ENCODE results near the gene SPAG8.

Gene SPAG8

DNA sequence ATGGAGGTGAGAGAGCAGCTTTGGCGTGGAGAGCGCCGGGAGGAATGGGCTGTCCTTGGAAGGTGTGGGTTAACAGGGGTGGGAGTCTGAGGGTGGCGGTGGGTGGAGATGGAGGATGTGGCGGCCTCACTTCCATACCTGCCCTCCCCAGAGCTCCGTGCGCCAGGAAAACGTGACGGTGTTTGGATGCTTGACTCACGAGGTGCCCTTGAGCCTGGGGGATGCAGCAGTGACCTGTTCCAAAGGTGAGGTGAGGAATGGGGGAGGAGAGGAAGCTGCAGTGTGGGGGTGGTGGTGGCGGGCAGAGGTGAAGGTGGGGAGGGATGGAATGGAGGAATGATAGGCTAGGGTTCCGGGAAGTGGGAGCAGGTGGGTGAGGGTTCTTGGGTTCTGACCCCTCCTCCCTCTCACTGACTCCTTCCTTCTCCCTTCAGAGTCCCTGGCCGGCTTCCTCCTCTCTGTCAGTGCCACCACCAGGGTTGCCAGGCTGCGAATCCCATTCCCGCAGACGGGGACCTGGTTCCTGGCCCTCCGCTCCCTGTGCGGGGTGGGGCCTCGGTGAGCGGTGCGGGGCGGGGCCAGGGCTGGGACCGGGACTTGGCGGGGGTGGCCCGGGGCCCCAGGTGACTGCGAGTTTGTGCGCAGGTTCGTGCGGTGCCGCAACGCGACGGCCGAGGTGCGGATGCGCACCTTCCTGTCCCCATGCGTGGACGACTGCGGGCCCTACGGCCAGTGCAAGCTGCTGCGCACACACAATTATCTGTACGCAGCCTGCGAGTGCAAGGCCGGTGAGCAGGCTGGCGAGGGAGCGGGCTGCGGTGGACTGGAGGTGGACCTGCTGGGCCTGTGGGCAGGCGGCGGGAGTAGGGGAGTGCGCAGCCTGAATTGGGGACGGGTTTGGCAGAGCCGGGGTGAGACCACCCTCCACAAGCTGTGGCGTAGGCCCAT is 34.0 kb upstream of the SPAG8 start:
- no peak overlapping the region for H3K9ac ChIP-seq
- no peak overlapping the region for H3K4me2 ChIP-seq
- H2AFZ ChIP-seq (ENCODE audit: low read depth), result no peak overlapping the region
- no peaks in the 10 kb centered on the region for H3K27me3 ChIP-seq (ENCODE audit: insufficient read depth, low read depth)
- TF ChIP-seq, protein P1, sequence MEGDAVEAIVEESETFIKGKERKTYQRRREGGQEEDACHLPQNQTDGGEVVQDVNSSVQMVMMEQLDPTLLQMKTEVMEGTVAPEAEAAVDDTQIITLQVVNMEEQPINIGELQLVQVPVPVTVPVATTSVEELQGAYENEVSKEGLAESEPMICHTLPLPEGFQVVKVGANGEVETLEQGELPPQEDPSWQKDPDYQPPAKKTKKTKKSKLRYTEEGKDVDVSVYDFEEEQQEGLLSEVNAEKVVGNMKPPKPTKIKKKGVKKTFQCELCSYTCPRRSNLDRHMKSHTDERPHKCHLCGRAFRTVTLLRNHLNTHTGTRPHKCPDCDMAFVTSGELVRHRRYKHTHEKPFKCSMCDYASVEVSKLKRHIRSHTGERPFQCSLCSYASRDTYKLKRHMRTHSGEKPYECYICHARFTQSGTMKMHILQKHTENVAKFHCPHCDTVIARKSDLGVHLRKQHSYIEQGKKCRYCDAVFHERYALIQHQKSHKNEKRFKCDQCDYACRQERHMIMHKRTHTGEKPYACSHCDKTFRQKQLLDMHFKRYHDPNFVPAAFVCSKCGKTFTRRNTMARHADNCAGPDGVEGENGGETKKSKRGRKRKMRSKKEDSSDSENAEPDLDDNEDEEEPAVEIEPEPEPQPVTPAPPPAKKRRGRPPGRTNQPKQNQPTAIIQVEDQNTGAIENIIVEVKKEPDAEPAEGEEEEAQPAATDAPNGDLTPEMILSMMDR (conservative IDR thresholded peaks at IDR 0.05; ENCODE audit: low read depth, low read length), result no peak
- H3K36me3 ChIP-seq (ENCODE audit: insufficient read depth), result no peaks in the 10 kb centered on the region
- H3K79me2 ChIP-seq (ENCODE audit: insufficient read depth, low read depth), result no peaks in the 10 kb centered on the region
- no peaks in the 10 kb centered on the region for H4K20me1 ChIP-seq (ENCODE audit: insufficient read depth)
- H3K4me3 ChIP-seq (IDR thresholded peaks at IDR 0.05; ENCODE audit: insufficient read depth, low read depth, low read length), result no peak overlapping the region
- peaks cover 91% of the 10 kb centered on the region for H3K4me1 ChIP-seq (ENCODE audit: low read depth, poor library complexity, severe bottlenecking)
- no peak overlapping the region; the same call in 1 of the 2 replicates for H3K27ac ChIP-seq

DNA sequence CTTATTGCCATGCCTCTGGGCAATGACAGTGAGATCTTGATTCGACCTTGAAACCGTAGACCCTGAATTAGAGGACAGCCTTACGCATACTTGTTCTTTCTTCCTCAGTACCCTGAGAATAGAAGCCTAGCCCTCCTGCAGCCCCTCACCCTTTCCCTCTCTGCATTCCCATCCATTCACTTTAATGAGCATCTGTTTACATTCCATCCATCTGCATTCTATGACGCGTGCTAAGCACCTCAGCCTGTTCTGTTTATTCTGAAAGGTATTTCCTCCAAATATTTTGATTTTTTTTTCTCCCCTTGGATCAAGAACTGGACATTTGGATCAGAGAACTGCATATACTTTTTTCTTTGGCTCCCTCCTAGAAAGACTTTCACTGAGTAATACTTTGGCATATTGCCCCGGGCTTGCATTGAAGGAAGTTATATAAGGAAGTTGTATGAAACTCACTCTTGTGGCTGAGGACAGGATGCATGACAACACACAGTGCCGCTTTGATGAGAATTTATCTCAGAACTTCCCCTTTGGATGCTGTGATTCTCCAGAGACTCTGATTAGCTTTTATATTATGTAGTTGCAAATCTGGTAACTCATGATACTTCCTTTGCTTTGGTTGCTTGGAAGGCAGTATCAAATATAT is 32.7 kb upstream of the SPAG8 start:
- Histone ChIP-seq H3K27ac (no peak overlapping the region), H2AFZ (ENCODE audit: low read depth) (no peak overlapping the region), H3K4me3 (IDR thresholded peaks at IDR 0.05; ENCODE audit: insufficient read depth, low read depth, low read length) (no peak overlapping the region), H4K20me1 (ENCODE audit: insufficient read depth) (no peaks in the 10 kb centered on the region), H3K27me3 (ENCODE audit: insufficient read depth, low read depth) (no peaks in the 10 kb centered on the region), H3K36me3 (ENCODE audit: insufficient read depth) (no peaks in the 10 kb centered on the region), H3K79me2 (ENCODE audit: insufficient read depth, low read depth) (no peaks in the 10 kb centered on the region), H3K9ac (no peak overlapping the region), H3K4me1 (ENCODE audit: low read depth, poor library complexity, severe bottlenecking) (peaks cover 79% of the 10 kb centered on the region), H3K4me2 (no peak overlapping the region)
- TF ChIP-seq, protein P1 (conservative IDR thresholded peaks at IDR 0.05; ENCODE audit: low read depth, low read length), result no peak

DNA sequence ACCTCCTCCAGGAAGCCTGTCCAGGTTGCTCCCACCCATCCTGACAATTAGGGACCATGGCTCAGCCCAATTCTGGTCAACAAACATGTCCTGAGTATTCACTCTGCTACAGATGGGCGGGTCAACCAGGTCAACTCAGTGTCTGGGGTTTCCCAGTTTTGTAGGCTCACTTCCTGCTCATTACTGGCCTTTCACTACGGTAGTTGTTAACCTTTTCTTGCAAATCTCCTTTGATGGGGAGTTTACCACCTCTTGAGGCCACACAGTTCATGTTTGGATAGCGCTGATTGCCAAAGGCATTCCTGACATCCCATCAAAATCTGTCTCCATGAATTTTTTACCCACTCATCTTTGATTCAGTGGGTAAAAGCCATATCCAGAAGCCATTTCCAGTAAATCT is 30.7 kb upstream of the SPAG8 start:
- Histone ChIP-seq H3K4me2 (peak overlapping the region; percentile 35; the same call in 1 of the 2 replicates), H3K4me1 (ENCODE audit: low read depth, poor library complexity, severe bottlenecking) (peaks cover 59% of the 10 kb centered on the region), H3K79me2 (ENCODE audit: insufficient read depth, low read depth) (no peaks in the 10 kb centered on the region), H3K36me3 (ENCODE audit: insufficient read depth) (no peaks in the 10 kb centered on the region), H3K4me3 (IDR thresholded peaks at IDR 0.05; ENCODE audit: insufficient read depth, low read depth, low read length) (no peak overlapping the region), H3K27me3 (ENCODE audit: insufficient read depth, low read depth) (no peaks in the 10 kb centered on the region), H2AFZ (ENCODE audit: low read depth) (no peak overlapping the region), H3K9ac (no peak overlapping the region), H4K20me1 (ENCODE audit: insufficient read depth) (no peaks in the 10 kb centered on the region), H3K27ac (no peak overlapping the region)
- TF ChIP-seq, protein P1 (conservative IDR thresholded peaks at IDR 0.05; ENCODE audit: low read depth, low read length), result no peak

GRCh38 chr9:35842020-35842745 is 30.1 kb upstream of the SPAG8 start:
- TF ChIP-seq, protein P1 (conservative IDR thresholded peaks at IDR 0.05; ENCODE audit: low read depth, low read length), result no peak
- H3K4me1 ChIP-seq (ENCODE audit: low read depth, poor library complexity, severe bottlenecking), result peaks cover 53% of the 10 kb centered on the region
- no peak overlapping the region for H2AFZ ChIP-seq (ENCODE audit: low read depth)
- H3K27ac ChIP-seq, result no peak overlapping the region
- H3K4me2 ChIP-seq, result peak overlapping the region; percentile 35; the same call in 1 of the 2 replicates
- no peaks in the 10 kb centered on the region for H4K20me1 ChIP-seq (ENCODE audit: insufficient read depth)
- H3K9ac ChIP-seq, result no peak overlapping the region
- no peaks in the 10 kb centered on the region for H3K79me2 ChIP-seq (ENCODE audit: insufficient read depth, low read depth)
- no peaks in the 10 kb centered on the region for H3K27me3 ChIP-seq (ENCODE audit: insufficient read depth, low read depth)
- H3K4me3 ChIP-seq (IDR thresholded peaks at IDR 0.05; ENCODE audit: insufficient read depth, low read depth, low read length), result no peak overlapping the region
- no peaks in the 10 kb centered on the region for H3K36me3 ChIP-seq (ENCODE audit: insufficient read depth)

Data from KMS-11 (cell line).